NCI-H2107 treated with DMSO at 0.1 percent for 48 hours (cell line): ENCODE results near the gene NT5M.
"Not testable (repeated sequence)": the region's sequence is repeated elsewhere in the genome, so short reads cannot be mapped to it uniquely, and the experiment has no call there.

ENCODE experiments used
- DNase-seq: peaks from one replicate; lab custom pipeline; 2025; ENCODE audit not compliant: unreplicated experiment; lab: John Stamatoyannopoulos, UW

The NT5M gene

DNA sequence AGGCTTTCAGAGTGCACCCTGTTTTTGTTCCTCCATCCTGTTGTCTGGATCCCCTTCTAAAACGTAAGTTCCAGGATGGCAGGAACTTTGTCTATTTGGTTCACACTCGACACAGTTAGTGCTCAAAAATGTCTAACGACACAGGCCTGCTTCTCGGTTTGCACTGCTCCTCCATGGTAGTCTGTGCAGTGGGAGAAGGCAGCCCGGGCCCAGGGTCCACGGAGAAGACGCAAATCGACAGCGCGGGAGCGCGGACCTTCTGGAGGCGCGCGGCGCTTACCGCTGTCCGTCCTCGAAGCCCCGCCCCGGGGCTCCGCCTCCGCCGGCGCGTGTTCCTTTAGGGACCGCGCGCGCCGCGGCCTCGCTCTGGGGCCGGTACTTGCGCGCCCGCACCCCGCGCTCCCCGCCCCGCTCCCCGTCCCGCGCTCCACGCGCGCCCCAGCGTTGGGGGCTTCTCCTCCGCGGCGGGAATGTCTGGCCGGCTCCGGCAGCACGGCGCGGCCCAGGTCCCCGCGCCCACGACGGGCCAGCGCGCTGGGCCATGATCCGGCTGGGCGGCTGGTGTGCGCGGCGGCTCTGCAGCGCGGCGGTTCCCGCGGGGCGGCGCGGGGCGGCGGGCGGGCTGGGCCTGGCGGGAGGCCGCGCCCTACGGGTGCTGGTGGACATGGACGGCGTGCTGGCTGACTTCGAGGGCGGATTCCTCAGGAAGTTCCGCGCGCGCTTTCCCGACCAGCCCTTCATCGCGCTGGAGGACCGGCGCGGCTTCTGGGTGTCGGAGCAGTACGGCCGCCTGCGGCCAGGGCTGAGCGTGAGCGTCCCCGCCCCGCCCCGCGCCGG lies at the start of gene NT5M:
Gene NT5M (plus strand): TSS at position 364 of the 837 bp plus-strand sequence. CDS start 178 bp downstream, at position 542.
- no peak for DNase-seq

DNA sequence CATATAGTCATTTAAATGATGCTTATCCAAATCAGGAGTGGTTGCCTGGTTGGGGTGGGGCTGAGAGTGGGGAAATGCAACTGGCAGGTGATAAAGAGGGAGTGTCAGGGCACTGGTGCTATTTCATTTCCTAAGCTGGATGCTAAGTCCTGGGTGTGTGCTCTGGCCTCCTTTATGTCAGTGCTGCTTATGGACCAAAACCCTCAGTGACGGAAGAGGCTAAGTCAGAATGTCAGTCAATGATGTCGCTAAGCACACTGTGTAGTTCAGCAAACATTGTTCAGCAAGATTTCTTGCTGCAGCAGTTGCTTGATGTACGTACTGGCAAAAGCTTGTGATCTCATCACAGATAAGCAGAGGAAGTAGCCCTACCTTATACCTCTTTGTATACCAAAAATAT lies 49.8 kb upstream of the NT5M start:
- DNase-seq, result no peak

DNA sequence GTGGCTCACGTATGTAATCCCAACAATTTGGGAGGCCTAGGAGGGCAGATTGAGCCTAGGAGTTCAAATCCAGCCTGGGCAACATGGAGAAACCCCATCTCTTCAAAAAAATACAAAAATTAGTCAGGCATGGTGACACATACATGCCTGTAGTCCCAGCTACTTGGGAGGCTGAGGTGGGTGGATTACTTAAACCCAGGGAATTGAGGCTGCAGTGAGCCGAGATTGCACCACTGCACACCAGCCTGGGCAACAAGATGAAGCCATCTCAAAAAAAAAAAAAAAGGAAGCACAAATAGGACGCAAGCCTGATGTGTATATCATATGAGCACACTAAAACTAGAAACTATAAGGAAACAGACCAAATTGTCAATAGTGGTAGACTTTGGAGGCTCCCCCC lies 49.1 kb upstream of the NT5M start:
- DNase-seq, result no peak

DNA sequence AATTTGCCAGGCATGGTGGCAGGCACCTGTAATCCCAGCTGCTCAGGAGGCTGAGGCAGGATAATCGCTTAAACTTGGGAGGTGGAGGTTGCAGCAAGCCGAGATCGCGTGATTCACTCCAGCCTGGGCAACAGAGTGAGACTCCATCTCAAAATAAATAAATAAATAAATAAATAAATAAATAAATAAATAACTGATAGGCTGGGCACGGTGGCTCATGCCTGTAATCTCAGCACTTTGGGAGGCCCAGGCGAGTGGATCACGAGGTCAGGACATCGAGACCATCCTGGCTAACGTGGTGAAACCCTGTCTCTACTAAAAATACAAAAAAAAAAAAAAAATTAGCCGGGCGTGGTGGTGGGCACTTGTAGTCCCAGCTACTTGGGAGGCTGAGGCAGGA lies 47.5 kb upstream of the NT5M start:
- DNase-seq, result not testable (repeated sequence)

DNA sequence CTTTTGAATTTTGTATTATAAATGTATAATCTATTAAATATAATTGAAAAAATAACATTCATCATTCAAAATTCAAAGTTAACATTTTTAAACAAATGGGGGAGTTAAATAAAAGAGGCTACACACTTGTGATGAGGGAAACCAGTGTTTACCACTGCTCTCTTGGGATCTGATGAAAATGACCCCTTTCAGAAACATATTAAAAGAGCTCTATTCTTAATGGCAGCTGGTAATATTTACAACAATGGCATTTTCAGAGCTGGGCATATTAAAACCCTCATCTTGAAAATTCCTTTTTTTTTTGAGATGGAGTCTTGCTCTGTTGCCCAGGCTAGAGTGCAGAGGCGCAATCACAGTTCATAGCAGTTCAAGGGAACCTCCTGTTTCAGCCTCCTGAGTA lies 46.9 kb upstream of the NT5M start:
- DNase-seq, result no peak

DNA sequence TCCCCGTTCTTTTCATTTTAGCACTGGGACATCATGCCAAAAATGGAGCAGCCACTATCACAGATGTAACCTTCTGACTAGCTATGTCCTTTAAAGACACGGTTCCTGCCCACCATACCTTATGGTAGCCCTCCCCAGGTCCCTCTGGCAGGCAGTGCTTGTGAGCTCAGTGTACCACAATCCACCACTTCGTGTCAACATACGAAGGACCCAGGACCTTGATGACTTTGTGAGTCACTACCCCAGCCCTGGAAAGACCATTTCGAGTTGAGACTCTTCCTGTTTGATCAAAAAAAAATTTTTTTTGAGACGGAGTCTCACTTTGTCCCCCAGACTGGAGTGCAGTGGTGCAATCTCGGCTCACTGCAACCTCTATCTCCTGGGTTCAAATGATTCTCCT lies 45.2 kb upstream of the NT5M start:
- no peak for DNase-seq

DNA sequence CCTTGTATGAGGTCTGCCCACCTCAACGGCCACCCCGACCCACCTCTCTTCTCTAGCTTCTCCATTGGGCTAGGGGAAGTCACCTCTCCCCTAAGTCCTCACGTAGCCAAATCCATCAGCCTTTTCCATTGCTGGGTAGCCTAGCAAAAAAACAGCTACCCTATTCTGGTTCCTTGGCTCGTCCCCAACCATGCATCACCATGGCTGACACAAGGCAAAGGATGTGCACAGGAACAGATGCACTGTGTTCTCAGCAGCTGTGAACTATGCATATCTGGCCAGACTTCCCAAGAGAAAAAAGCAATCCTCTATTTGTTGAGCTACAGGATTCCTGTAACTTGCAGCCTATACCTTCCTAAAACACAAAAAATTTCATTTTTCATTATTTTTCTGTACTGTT lies 44.2 kb upstream of the NT5M start:
- no peak for DNase-seq

DNA sequence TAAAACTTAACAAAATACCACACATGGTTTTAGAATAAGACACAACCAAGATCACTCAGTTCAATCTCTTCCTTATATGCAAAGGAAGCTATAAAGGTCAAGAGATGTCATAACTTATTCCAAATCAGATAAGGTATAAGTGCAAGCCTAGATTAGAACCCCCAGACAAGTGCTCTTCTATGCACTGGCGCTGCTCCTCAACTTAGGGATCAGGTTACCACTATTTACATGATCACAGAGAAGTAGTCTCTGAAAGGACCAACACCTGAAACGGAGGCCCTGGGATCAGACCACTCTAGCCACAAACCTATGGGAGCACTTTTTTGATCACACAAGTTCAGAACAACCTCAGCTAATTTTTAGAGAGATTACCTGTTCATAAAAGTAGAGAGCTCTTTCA lies 38.7 kb upstream of the NT5M start:
- DNase-seq, result peak; percentile 12

DNA sequence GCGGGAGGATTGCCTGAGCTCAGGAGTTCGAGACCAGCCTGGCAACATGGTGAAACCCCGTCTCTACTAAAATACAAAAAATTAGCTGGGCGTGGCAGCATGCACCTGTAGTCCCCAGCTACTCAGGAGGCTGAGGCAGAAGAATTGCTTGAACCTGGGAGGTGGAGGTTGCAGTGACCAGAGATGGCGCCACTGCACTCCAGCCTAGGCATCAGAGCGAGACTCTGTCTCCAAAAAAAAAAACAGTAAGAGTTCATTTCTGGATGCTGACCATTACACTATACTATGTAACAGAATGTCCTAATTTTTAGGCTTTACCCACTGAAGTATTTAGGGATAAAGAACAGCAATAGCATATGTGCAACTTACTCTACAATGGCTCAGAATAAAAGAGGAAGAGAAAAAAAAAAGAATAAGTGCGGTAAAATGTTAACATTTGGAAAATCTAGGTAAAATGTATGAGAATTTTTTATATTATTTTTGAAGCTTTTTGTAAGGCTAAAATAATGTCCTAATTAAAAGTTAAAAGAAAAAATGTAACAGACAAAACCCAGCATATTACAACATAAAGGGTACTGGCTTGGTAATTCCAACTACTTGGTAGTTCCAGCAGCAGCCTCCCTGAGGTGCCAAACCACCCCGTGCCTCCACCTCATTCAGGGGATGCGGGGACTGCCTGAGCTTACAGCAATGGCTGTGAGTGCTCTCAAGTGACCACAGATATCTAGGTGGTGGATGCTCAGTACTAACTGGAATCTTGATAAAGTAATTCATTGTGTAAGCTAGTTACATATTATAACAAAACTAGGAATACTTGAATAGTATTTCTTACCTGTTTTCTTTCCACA lies 33.0 kb upstream of the NT5M start:
- no peak for DNase-seq

DNA sequence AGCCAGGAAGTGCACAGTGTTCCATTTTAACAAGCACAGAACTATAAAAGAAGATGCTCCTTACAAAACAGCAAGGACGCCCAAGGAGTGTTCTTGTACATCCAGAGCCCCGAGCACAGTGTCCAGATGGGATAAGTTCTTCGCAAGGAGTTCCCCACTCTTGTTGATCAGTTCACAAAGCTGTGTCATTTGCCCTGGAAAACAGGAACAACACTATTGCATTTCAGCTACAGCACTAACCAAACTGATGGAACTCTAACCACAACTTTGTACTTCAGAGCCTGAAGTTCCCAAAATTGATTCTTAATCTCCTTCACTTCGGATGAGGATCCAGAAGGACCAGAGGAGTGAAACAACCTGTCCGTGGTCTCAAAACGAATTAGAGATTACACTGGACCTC lies 27.2 kb upstream of the NT5M start:
- DNase-seq, result no peak

DNA sequence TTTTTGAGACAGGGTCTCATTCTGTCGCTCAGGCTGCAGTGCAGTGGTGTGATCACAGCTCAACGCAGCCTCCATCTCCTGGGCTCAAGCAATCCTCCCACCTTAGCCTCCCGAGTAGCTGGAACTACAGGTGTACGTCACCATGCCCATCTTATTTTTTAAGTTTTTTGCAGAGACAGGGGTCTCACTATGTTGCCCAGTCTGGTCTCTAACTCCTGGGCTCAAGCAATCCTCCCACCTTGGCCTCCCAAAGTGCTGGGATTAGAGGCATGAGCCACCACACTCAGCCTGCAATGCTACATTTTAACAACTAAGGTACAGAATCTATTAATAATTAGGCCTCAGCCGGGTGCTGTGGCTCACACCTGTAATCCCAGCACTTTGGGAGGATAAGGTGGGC lies 25.7 kb upstream of the NT5M start:
- not testable (repeated sequence) for DNase-seq

DNA sequence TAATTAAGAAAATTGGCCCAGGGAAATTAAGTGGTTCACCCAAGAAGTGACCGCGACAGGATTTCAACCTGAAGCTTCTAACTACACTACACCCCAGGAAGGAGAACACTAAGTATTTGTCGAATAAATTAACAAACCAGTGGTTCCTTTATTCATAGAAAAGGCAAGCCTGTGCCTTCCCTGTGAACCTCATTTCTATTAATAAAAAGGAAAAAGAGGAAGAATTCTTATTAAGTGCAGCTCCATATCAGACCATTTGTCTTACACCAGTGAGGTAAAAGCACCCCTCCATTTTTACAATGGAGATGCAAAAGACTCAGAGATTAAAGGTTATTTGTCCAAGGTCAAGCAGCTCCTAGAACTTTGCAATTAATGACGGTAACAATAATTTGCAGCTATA lies 23.9 kb upstream of the NT5M start:
- DNase-seq, result no peak

DNA sequence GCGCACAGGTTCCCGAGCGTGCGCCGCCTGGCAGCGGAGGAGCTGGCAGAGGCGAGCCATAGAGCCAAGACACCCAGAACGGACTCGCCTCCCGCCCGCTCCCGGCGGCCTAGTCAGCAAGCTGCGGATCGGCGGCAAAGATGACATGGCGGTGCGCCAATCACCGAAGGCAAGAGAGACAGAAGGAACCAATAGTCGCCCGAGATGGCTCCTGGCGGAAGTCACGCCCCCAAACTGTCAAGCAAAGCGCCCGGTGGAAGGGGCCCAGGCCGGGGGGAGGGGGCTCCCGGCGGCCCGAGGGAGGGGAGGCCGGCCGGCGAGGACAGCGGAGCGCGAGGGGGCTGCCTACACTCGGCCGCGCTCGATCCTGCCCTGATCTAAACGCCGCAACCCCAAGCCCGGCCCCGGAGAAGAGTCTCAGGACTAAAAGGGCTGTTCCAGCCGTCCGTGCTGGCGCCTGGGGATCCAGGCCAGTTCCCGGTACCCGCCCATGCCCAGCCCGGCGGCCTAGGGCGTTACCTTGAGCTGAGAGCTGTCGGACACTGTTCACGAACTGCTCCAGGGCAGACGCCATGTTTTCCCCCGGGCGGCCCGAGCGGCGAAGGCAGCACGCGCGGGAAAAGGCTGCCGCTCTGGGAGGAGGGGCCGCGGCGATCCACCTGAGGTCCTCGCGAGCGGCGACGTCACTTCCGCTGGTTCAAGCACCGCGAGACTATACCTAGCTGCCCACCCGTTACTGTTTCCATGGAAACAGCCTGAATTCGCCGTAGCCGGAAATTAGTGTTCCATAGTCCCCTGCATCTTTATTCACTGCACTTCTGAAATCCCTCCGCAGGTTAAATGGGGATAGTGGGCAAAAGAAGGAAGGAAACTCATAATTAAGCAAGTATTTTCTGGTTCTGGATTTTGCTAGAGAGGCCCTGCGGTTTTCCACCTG lies 22.3 kb upstream of the NT5M start, which contains the start of gene COPS3:
Gene COPS3 (minus strand): TSS at position 634 of the 937 bp plus-strand sequence. CDS start 60 bp downstream, at position 574.
- DNase-seq, result peak; percentile 70

DNA sequence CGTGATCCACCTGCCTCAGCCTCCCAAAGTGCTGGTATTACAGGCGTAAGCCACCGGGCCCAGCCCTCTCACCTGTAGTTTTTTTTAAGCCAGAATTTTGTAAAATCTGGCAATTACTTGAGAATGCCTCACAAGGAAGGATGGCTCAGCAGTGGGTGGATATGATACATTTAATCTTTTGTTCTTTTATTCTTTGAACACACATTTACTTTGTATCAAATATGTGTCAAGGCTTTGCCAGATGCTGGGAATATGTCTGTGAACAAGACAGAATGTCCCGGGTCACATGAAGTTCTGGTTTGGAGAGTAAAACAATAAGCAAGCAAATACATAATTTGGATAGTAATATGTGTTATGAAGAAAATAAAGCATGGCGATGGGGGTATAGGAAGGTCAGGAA lies 17.2 kb upstream of the NT5M start:
- no peak for DNase-seq

DNA sequence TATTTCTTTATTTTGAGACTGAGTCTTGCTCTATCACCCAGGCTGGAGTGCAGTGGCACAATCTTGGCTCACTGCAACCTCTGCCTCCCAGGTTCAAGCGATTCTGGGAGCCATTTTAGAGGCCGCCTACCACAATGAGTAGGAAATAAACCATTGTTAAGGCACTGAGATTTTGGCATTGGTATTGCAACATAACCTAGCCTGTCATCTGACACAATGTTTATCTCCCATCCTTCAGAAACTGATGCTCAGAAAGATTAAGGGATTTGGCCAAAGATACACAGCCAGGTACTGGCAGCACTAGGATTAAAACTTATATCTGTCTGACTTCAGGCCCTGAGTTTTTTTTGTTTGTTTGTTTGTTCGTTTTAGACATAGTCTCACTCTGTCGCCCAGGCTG lies 14.1 kb upstream of the NT5M start:
- DNase-seq, result no peak

DNA sequence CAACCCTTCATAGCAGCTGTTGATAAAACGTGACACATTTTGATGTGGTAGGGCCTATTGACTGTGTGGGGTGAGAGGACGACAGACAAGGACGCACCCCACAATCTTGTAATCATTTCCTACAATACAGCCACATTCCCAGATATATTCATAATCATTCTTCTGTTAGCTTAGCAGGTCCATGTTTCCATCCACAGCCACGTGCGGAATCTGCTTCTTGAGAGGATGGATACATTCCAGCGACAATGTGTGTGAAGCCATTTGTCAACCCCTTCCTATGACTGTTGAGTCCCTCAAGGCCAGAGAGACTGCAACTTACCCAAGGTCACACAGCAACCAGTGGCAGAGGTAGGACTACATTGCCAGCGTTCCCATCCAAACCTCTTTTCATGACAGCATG lies 13.5 kb upstream of the NT5M start:
- no peak for DNase-seq

DNA sequence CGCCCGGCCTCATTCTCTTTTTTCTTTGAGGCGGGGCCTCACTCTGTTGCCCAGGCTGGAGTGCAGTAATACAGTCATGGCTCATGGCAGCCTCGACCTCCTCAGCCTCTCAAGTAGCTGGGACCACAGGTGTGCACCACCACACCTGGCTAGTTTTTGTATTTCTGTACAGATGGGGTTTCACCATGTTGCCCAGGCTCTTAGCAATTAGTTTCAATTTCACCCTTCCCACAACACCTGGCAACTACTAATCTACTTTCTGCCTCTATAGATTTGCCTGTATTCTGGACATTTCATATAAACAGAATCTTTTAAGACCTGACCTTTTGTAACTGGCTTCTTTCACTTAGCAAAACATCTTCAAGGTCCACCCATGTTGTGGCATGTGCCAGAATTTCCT lies 8.0 kb upstream of the NT5M start:
- DNase-seq, result no peak

DNA sequence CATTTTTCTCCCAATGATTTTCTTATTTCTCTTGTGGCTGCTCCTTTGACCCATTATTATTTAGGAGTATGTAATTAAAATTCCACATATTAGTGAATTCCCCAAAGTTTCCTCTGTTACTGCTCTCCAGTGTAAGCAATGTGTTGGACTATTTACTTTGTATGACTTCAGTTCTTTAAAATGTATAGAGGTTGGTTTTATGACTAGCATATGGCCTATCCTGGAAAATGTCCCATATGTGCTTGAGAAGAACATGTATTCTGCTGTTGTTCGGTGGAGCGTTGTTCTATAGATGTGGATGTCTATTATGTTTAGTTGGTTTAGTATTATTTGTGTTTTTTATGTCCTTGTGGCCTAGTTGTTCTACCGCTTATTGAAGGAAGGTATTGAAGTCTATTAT lies 6.0 kb upstream of the NT5M start:
- no peak for DNase-seq

DNA sequence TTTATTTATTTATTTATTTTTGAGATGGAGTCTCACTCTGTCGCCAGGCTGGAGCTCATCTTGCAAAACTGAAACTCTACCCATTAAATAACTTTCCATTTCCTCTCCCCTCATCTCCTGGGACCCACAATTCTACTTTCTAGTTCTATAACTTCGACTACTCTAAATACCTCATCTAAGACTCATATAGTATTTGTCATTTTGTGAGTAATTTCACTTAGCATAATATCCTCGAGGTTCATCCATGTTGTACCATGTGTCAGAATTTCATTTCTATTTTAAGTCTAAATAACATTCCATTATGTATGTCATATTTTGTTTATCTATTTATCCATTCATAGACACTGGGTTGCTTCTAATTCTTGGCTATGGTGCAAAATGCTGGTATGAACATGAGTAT lies 5.1 kb upstream of the NT5M start:
- DNase-seq, result no peak

DNA sequence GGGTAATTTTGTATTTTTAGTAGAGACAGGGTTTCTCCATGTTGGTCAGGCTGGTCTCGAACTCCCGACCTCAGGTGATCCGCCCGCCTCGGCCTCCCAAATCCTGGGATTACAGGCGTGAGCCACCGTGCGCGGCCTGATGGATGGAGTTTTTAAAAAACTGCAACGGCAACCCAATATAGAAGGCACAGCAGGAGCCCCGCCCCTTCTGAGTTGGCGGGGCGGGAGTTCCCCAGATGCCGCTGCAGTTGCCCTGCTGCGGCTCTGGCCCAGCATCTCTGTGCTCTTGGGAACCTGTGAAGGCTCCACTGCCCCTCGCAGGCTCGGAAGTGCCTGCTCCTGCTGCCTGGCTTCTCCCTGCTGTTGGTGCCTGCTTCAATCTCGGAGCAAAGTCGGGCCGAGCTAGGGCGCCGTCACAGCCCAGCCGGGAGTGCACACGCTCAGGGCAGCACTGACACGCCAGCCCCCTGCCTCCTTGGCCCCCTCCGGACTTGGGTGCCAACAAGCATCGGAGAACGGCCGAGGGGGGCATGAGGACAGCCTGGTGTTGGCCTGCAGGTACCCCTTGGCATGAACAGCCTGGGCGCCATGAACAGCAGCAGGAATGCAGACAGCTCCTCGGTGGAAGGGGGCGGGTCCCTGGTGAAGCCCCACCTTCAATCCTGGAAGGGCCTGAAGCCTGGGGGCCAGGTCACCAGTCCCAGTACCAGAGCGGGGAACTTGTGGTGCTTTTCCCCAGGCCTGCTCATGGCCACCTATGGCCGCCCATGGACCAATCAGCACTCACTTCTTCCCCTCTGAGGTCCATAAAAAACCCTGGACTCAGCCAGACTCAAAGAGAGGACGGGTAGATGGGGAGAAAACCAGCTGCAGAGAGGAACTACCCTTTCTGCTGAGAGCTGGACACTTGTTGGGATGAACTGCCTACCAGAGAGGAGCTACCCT lies 2.3 kb upstream of the NT5M start:
- no peak for DNase-seq
